HepG2 (cell line): Measurements from ENCODE around the gene PCIF1. TPM values are rescaled to one million over a fixed set of nuclear protein-coding genes. Genes with fewer than 3 reads are reported as not detected.
A peak's percentile ranks its signal among the peaks of the same experiment; 100 is the strongest.

ENCODE experiments used
- ATAC-seq: fragments of 200-7000 bp; cut with Tn5 transposase; 3 replicates; pipeline ENCODE4 v1.9.1; 2020; ENCODE audit warnings: mild to moderate bottlenecking, moderate library complexity
- BruUV-seq: library from RNA; stranded (reverse); fragments of 400-500 nt; replicated peaks from 2 replicates; lab custom pipeline; 2021; lab: Mats Ljungman, UMichigan
- CTCF ChIA-PET: fragments of 300-600 bp; formaldehyde crosslinking; extraction: SDS; loops from one replicate; lab custom pipeline; 2021; ENCODE audit warnings: low total read pairs, inconsistent platforms, low intra/inter-chr PET ratio; lab: Yijun Ruan, JAX
- POLR2A ChIA-PET: fragments of 350-600 bp; sonication (Branson Sonifier 250); formaldehyde crosslinking; loops from one replicate; lab custom pipeline; 2020; ENCODE audit warnings: antibody characterized with exemption, inconsistent platforms; lab: Yijun Ruan, JAX
- DNase-seq: peaks from one replicate; pipeline ENCODE4 v3.0.0-alpha.2; 2015; ENCODE audit warnings: low spot score
- FAIRE-seq: peaks from 3 replicates; lab custom pipeline; 2011; peaks lifted over from hg19 to GRCh38; lab: Jason Lieb, UNC
- H2AFZ ChIP-seq: one replicate; pipeline ENCODE4 v1.6.1; 2011; ENCODE audit warnings: low read length, inconsistent platforms
- H3K27ac ChIP-seq: fragments of 300-600 bp; 3 replicates; pipeline ENCODE4 v1.8.0; 2011; ENCODE audit warnings: mixed run types, mild to moderate bottlenecking, mixed read lengths, low read length, inconsistent platforms; ENCODE audit not compliant: insufficient read depth; ENCODE audit errors: extremely low read length
- H3K27me3 ChIP-seq, 2 experiments: fragments of 200-600 bp in 1 of 2; 2 replicates in 1 of 2; 3 replicates in 1 of 2; pipeline versions ENCODE4 v1.6.0 to v1.8.0; 2011; ENCODE audit warnings: low read length in 2 of 2, mild to moderate bottlenecking in 2 of 2, moderate library complexity in 2 of 2, inconsistent platforms in 1 of 2; ENCODE audit not compliant: insufficient read depth in 2 of 2, control insufficient read depth in 1 of 2
- H3K36me3 ChIP-seq, 2 experiments: fragments of 200-600 bp in 1 of 2; replicated peaks in 1 of 2; 2 replicates in 1 of 2; 3 replicates in 1 of 2; pipeline versions ENCODE4 v1.5.1 to v1.8.0; 2011; ENCODE audit warnings: low read length in 2 of 2, inconsistent platforms in 1 of 2; ENCODE audit not compliant: insufficient read depth in 2 of 2, control insufficient read depth in 1 of 2
- H3K4me1 ChIP-seq: 2 replicates; pipeline ENCODE4 v1.5.1; 2012; ENCODE audit warnings: low read length, inconsistent platforms; ENCODE audit not compliant: insufficient read depth
- H3K4me2 ChIP-seq: 2 replicates; pipeline ENCODE4 v1.6.0; 2011; ENCODE audit warnings: low read depth, low read length, inconsistent platforms
- H3K4me3 ChIP-seq, 3 experiments: fragments of 200-600 bp in 1 of 3; sonication (generic), shearing (Covaris generic) in 1 of 3; replicated peaks in 1 of 3; 2 replicates each; pipeline ENCODE4 v1.5.1; 2011 to 2016; ENCODE audit warnings: low read length in 3 of 3, inconsistent platforms in 2 of 3, low read depth in 2 of 3, mild to moderate bottlenecking in 2 of 3, control low read depth in 1 of 3, mixed read lengths in 1 of 3; ENCODE audit not compliant: insufficient read depth in 1 of 3
- H3K79me2 ChIP-seq: one replicate; pipeline ENCODE4 v1.6.1; 2011; ENCODE audit warnings: low read length, inconsistent platforms; ENCODE audit not compliant: insufficient read depth
- H3K9ac ChIP-seq: 2 replicates; pipeline ENCODE4 v1.6.0; 2011; ENCODE audit warnings: mild to moderate bottlenecking, low read depth, low read length, inconsistent platforms; ENCODE audit not compliant: insufficient read depth
- H3K9me3 ChIP-seq: 2 replicates; pipeline ENCODE4 v1.5.1; 2012; ENCODE audit warnings: mild to moderate bottlenecking, low read length
- H4K20me1 ChIP-seq: 2 replicates; pipeline ENCODE4 v1.6.0; 2011; ENCODE audit warnings: inconsistent platforms, mild to moderate bottlenecking, low read length, moderate library complexity; ENCODE audit not compliant: insufficient read depth
- DNMT1 ChIP-seq: sonication (generic); formaldehyde crosslinking; IDR thresholded peaks from 2 replicates; pipeline ENCODE4 v1.5.1; 2020; ENCODE audit warnings: mild to moderate bottlenecking, missing genetic modification reagents
- ELF1 ChIP-seq: sonication (generic); formaldehyde crosslinking; IDR thresholded peaks from 2 replicates; pipeline ENCODE4 v1.4.0; 2020; ENCODE audit warnings: missing genetic modification reagents
- MIXL1 ChIP-seq: IDR thresholded peaks from 2 replicates; pipeline ENCODE4 v1.6.1; 2016
- ZBTB38 ChIP-seq: sonication (generic); formaldehyde crosslinking; IDR thresholded peaks from 2 replicates; pipeline ENCODE4 v1.5.1; 2020; ENCODE audit warnings: mild to moderate bottlenecking, missing genetic modification reagents
- ZMYM2 ChIP-seq: sonication (generic); formaldehyde crosslinking; IDR thresholded peaks from 2 replicates; pipeline ENCODE4 v1.8.0; 2022; ENCODE audit warnings: mild to moderate bottlenecking, missing genetic modification reagents
- ZNF292 ChIP-seq: sonication (generic); formaldehyde crosslinking; IDR thresholded peaks from 2 replicates; pipeline ENCODE4 v1.8.1; 2022; ENCODE audit warnings: mild to moderate bottlenecking, low read depth, missing genetic modification reagents, borderline replicate concordance
- ZNF34 ChIP-seq: sonication (generic); formaldehyde crosslinking; IDR thresholded peaks from 2 replicates; pipeline ENCODE4 v1.4.0; 2020; ENCODE audit warnings: mild to moderate bottlenecking, missing genetic modification reagents, borderline replicate concordance
- ZNF367 ChIP-seq: sonication (generic); formaldehyde crosslinking; IDR thresholded peaks from 2 replicates; pipeline ENCODE4 v1.4.0; 2020; ENCODE audit warnings: missing genetic modification reagents, borderline replicate concordance
- ZNF816 ChIP-seq: sonication (generic); formaldehyde crosslinking; IDR thresholded peaks from 2 replicates; pipeline ENCODE4 v1.8.0; 2022; ENCODE audit warnings: missing genetic modification reagents, mild to moderate bottlenecking, borderline replicate concordance
- WGBS: methylation state at CpG from one replicate; pipeline ENCODE4 v1.1.6; 2017; ENCODE audit warnings: low lambda C conversion rate; 5-methylcytosine and 5-hydroxymethylcytosine counted together
- in situ Hi-C: cut with HindIII; loops from 2 replicates; pipeline ENCODE4 v1.10.0; 2017; ENCODE audit warnings: low pct_unique_long_range_greater_than_20kb; ENCODE audit not compliant: extremely low pct_ligation_motif_present
- intact Hi-C: fragments of 100-400 bp; cut with micrococcal nuclease; formaldehyde crosslinking; loops from one replicate; pipeline ENCODE4 v1.10.0; 2022; ENCODE audit not compliant: unreplicated experiment
- polyA plus RNA-seq, 8 experiments: library from polyadenylated mRNA; depleted of rRNA in 3 of 8; stranded (reverse) in 7 of 8; unstranded in 1 of 8; fragments of >200 nt; fragmentation: Illumina TruSeq in 4 of 8; extraction: Trizol in 4 of 8; gene quantifications; 2 replicates each; pipeline versions ENCODE4 v1.2.1 to v1.2.3, GENCODE V29; 2011 to 2016; ENCODE audit warnings: low read depth in 4 of 8, missing spikeins in 1 of 8, mixed read lengths in 1 of 8; ENCODE audit not compliant: insufficient read depth in 1 of 8
- total RNA-seq, 5 experiments: library from RNA; depleted of rRNA; stranded (reverse); fragments of >200 nt; fragmentation: Illumina TruSeq; extraction: Trizol; gene quantifications; 2 replicates each; pipeline ENCODE4 v1.2.3, GENCODE V29; 2016; ENCODE audit warnings: low read depth in 1 of 5
- TF ChIP-seq, protein P1 (sequence below): sonication (generic); formaldehyde crosslinking; IDR thresholded peaks from 2 replicates; pipeline ENCODE4 v1.4.0; 2020; ENCODE audit warnings: missing genetic modification reagents
- TF ChIP-seq, protein P2 (sequence below): sonication (generic); formaldehyde crosslinking; IDR thresholded peaks from 2 replicates; pipeline ENCODE4 v1.8.0; 2022; ENCODE audit warnings: mild to moderate bottlenecking, missing genetic modification reagents, borderline replicate concordance
- TF ChIP-seq, protein P3 (sequence below): sonication (generic); formaldehyde crosslinking; IDR thresholded peaks from 2 replicates; pipeline ENCODE4 v1.5.1; 2020; ENCODE audit warnings: mild to moderate bottlenecking, missing genetic modification reagents, borderline replicate concordance

The PCIF1 gene
- total and polyA plus RNA-seq, 2 of the 13 experiments (the other 11 are each of a cell fraction or from before 2014, with no cell fraction given) = 20.9 to 24.4 TPM

GRCh38 chr20:45971425-45971674 lies 36.9 kb downstream of the PCIF1 start:
- in situ Hi-C loops (no loop called here), intact Hi-C loops (loop anchor here (5.0 kb wide), 4 partner anchors 39 to 629 kb away; partner anchors contain the start of genes NCOA5 and PCIF1)
- Histone ChIP-seq H3K4me1 (peaks cover 26% of the 10 kb centered on the region), H3K36me3 (peaks cover 18 to 27% of the 10 kb centered on the region in 2 experiments), H4K20me1 (0 out of 2 replicates have a peak, but pooled peaks cover 2% of the 10 kb centered on the region), H3K27me3 (peaks cover 0 to 7% of the 10 kb centered on the region in 2 experiments; a peak in 1 of 5 replicates), H3K4me2 (peak overlapping the region; percentile 89), H3K9me3 (no peaks in the 10 kb centered on the region), H3K4me3 (peak overlapping the region; percentile 82 to 97 (median 96)), H2AFZ (no peak overlapping the region), H3K27ac (peak overlapping the region; percentile 98), H3K9ac (peak overlapping the region; percentile 99), H3K79me2 (peaks cover 6% of the 10 kb centered on the region)
- 0% methylated on average over 11 of the region's 14 CpGs for WGBS
- no peak for ATAC-seq
- FAIRE-seq = no peak
- BruUV-seq = no TSS peak
- ChIA-PET CTCF (interaction anchor here (0.9 to 1.1 kb wide), 2 partner anchors 43 to 81 kb away, joined by 3 read pairs; no protein-coding TSS in a partner anchor), POLR2A (interaction anchor here (0.9 to 4.9 kb wide), 13 partner anchors 13 to 393 kb away, joined by 4 to 67 read pairs (median 9); partner anchors contain the start of genes CTSA, DNTTIP1, NEURL2 and PCIF1)
- no peak for DNase-seq
- TF ChIP-seq ZBTB38 (CRISPR knock-in tag) (no peak; the same call in 1 of the 2 replicates), ZNF34 (CRISPR knock-in tag) (0 out of 2 replicates have a peak, but pooled peaks have one; percentile 23), ELF1 (CRISPR knock-in tag) (no peak), ZNF367 (no peak), ZMYM2 (CRISPR knock-in tag) (peak; percentile 100), ZNF292 (CRISPR knock-in tag) (no peak), DNMT1 (peak; percentile 21; the same call in 1 of the 2 replicates), MIXL1 (CRISPR knock-in tag) (no peak), ZNF816 (CRISPR knock-in tag) (no peak)
- TF ChIP-seq, protein P1, sequence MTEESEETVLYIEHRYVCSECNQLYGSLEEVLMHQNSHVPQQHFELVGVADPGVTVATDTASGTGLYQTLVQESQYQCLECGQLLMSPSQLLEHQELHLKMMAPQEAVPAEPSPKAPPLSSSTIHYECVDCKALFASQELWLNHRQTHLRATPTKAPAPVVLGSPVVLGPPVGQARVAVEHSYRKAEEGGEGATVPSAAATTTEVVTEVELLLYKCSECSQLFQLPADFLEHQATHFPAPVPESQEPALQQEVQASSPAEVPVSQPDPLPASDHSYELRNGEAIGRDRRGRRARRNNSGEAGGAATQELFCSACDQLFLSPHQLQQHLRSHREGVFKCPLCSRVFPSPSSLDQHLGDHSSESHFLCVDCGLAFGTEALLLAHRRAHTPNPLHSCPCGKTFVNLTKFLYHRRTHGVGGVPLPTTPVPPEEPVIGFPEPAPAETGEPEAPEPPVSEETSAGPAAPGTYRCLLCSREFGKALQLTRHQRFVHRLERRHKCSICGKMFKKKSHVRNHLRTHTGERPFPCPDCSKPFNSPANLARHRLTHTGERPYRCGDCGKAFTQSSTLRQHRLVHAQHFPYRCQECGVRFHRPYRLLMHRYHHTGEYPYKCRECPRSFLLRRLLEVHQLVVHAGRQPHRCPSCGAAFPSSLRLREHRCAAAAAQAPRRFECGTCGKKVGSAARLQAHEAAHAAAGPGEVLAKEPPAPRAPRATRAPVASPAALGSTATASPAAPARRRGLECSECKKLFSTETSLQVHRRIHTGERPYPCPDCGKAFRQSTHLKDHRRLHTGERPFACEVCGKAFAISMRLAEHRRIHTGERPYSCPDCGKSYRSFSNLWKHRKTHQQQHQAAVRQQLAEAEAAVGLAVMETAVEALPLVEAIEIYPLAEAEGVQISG (CRISPR knock-in tag) = peak; percentile 51; the same call in 1 of the 2 replicates
- TF ChIP-seq, protein P2, sequence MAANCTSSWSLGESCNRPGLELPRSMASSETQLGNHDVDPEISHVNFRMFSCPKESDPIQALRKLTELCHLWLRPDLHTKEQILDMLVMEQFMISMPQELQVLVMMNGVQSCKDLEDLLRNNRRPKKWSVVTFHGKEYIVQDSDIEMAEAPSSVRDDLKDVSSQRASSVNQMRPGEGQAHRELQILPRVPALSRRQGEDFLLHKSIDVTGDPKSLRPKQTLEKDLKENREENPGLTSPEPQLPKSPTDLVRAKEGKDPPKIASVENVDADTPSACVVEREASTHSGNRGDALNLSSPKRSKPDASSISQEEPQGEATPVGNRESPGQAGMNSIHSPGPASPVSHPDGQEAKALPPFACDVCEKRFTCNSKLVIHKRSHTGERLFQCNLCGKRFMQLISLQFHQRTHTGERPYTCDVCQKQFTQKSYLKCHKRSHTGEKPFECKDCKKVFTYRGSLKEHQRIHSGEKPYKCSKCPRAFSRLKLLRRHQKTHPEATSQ = no peak
- TF ChIP-seq, protein P3, sequence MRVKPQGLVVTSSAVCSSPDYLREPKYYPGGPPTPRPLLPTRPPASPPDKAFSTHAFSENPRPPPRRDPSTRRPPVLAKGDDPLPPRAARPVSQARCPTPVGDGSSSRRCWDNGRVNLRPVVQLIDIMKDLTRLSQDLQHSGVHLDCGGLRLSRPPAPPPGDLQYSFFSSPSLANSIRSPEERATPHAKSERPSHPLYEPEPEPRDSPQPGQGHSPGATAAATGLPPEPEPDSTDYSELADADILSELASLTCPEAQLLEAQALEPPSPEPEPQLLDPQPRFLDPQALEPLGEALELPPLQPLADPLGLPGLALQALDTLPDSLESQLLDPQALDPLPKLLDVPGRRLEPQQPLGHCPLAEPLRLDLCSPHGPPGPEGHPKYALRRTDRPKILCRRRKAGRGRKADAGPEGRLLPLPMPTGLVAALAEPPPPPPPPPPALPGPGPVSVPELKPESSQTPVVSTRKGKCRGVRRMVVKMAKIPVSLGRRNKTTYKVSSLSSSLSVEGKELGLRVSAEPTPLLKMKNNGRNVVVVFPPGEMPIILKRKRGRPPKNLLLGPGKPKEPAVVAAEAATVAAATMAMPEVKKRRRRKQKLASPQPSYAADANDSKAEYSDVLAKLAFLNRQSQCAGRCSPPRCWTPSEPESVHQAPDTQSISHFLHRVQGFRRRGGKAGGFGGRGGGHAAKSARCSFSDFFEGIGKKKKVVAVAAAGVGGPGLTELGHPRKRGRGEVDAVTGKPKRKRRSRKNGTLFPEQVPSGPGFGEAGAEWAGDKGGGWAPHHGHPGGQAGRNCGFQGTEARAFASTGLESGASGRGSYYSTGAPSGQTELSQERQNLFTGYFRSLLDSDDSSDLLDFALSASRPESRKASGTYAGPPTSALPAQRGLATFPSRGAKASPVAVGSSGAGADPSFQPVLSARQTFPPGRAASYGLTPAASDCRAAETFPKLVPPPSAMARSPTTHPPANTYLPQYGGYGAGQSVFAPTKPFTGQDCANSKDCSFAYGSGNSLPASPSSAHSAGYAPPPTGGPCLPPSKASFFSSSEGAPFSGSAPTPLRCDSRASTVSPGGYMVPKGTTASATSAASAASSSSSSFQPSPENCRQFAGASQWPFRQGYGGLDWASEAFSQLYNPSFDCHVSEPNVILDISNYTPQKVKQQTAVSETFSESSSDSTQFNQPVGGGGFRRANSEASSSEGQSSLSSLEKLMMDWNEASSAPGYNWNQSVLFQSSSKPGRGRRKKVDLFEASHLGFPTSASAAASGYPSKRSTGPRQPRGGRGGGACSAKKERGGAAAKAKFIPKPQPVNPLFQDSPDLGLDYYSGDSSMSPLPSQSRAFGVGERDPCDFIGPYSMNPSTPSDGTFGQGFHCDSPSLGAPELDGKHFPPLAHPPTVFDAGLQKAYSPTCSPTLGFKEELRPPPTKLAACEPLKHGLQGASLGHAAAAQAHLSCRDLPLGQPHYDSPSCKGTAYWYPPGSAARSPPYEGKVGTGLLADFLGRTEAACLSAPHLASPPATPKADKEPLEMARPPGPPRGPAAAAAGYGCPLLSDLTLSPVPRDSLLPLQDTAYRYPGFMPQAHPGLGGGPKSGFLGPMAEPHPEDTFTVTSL (CRISPR knock-in tag) = no peak
